ELF-1 (cell line): ENCODE data around the gene NKAIN2.

ENCODE experiments used
- DNase-seq: peaks from one replicate; pipeline ENCODE4 v3.0.0-alpha.2; 2016; ENCODE audit warnings: low read depth, low spot score

The NKAIN2 gene

DNA sequence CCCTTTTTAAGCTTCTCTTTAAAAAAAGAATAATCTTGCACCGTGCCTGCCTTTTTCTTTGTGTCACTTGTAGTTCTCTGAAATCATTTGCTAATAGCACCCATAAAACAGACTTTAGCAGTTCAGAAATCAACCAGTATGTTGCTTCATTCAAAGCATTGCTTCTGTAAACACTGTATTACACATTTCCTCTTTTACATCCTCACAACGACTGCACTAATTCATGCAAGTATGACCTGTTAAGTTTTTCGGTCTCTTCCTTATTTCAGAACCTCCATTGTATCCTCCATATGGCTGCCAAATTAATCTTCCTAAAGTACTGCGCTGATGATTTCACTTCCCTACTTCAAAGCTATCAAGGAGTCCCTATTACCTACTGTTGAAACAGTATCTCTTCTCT, 1015.7 kb downstream of the NKAIN2 start:
- DNase-seq, result no peak

DNA sequence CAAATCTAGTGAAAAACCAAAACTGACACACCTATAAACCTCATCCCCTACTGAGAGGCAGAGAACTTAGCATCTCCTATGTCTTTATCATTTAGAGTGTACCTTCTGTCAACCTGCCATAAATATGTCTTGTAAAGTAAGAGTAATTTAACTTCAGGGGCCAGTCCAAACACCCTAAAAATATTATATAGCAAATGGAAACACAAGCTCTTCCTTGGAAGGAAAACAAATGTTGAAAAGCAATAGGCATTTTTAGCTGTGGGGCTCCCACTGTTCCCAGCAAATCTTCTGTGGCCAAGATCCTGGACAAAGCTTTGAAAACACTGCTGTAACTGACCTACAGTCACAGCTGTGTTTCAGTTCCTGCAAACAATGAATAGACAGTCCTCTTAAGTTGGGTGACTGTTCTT, 1018.5 kb downstream of the NKAIN2 start:
- no peak for DNase-seq

DNA sequence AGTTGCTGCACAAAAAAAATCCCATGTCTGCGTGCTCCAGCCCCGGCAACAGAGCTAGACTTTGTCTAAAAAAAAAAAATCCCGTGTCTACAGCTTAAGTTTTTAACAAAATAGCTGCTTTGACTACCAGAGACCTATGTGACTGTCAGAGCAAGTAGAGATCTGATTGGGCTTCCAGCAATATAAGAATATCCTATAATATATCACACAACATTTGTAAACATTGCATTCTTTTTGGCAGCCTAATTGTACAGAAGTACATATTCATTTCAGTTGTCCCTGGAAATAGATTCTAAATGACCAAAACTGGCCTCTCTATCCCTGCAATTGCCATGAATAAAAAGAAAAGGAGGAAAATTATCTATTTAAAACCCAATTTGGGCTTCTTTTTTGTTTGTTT, 1019.1 kb downstream of the NKAIN2 start:
- DNase-seq, result no peak

DNA sequence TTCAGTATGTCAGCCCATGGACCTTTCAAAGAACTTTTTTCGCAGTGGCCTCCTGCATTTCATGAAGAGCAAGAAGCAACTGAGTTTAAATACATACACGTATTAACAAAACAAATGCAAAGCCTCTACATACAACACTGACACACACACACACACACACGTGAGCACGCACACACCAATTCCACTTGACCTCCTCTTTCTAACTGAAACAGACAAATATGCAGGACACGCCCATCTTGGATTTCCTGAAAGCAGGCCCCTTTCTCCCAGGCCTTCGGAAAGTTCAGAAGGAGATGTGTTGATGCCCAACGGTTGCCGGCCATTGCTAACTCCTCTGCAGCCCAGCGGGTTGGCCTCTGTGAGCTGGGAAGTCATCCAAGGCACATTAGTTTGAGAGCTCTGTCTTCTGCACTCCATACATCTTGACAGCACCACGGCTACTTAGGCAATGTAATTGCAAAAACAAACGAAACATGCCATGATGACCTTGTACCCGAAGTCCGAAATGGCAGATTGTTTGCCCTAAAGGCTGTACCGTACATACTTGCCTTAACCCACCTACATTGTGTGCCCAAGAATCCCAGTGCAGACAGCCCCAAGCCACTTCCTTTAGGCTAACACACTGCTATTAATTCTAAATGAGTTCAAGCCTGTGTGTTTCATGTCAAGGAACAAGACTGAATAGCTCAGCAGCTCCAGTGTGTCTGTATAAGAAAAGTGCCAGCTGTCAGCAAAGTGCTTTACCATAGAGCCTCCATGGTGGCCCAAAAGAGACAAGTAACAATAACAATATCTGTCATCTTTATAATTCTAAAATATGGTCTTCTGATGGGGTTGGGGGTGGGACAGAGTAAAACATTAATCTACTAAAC, 1019.8 kb downstream of the NKAIN2 start:
- no peak for DNase-seq

DNA sequence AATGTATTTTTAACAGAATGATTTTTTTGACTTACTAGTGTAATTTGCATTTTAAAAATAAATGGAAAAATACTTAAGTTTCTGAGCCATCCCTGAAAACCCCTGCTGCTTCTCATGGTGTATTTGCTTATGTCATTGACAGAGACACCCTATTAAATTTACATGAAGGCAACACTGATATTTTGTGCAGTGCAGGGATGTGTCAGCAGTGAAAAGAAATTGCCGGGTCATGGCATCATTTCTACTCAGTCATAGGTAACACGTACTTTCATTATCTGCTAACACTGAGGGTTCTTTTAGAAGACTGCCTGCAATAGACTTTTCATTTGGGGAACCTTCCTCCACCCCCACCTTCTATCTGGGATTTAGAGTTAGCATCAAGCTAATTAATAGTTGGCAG, 1021.9 kb downstream of the NKAIN2 start:
- no peak for DNase-seq

DNA sequence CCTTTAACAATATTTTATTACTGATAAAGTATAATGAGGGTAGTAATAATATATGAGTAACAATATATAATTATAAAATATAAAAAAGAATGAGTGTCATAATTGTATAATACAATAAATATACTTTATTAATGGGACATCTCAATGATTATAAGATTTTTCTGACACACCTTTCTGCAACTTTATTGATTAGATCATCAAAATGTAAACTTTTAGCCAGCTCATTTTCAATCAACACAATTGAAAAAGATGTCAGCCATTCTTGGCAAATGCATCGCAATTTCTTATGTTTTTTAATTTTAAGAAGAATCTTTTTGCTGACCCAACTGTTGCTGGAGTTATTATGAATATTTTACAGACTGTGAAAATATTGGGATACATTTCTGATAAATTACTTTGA, 1026.2 kb downstream of the NKAIN2 start:
- DNase-seq, result no peak

DNA sequence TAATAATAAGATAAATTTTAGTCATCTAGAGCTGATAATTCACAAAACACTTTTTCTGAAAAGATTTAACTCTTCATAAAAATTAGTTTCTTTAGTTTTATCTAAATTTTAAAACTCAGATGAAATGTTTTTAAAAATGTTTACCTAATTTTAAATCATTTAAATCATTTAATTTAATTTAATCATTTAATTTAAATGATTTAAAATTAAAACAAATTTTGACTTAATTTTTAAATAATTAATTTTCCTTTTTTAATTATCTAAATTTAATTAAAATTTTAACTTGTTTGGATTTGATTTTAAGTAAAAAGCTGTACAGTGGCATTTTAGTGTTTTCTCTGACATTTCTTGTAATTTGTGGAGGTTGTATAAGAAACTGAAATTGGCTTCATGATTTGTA, 1026.8 kb downstream of the NKAIN2 start:
- no peak for DNase-seq

DNA sequence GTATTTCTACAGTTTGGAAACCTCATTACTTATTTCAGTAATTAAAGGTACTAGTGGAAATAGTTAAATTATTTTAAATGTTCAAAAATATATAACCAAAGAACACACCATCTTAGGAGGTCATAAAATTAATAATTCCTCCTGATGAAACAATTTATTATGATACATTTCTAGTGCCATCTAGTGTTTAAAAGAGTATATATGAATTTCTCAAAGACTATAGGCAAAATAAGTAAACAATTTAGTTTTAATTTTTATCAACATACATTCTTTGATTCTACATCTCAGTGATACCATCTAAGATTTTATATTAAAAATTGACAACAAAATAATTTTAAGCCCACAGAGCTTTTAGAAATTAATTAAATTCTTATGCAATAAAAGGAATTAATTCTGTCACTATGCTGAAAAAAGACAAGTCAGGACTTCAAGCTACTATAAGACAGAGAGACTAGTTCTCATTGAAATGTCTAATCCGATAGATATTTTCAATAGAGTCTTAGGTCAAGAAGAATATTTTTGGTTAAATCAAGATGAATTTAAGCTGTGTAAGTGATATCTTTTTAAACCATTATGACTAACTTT, 1050.8 kb downstream of the NKAIN2 start:
- DNase-seq, result no peak

DNA sequence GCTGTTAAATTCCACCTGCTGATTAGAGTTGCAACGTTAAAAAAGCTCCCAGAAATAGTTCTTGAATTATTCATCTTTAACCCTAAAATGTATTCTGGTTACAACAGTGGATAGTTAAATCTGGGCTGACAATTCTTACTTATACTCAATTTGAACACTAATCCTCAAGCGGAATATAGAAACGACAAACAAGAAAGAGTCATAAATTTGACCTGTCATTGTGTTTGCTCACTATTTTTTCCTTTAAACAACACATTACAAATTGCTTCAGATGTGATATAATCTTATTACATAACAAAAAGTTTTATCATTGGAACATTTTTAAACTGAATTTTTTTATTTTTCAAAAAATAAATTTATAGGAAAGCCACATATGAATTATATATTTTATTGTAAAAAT, 1054.1 kb downstream of the NKAIN2 start:
- no peak for DNase-seq

DNA sequence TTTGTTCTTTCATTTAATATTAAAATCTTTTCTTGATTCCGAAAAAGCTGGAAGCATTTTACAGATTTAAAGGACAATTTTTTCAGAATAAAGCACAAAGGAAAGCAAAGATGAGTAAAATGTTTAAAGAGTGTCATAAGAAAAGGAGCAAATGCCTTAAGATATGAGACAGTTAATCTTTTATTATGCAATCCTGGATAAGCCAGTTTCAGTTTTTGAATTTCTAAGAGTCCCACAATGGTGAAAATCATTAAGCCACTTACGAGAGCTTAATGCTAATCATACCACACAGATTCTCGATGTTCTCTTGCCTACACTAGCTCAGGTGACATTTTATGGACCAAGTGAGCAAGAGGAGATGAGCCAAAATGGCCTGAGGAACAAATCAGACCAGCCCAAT, 1054.9 kb downstream of the NKAIN2 start:
- no peak for DNase-seq

DNA sequence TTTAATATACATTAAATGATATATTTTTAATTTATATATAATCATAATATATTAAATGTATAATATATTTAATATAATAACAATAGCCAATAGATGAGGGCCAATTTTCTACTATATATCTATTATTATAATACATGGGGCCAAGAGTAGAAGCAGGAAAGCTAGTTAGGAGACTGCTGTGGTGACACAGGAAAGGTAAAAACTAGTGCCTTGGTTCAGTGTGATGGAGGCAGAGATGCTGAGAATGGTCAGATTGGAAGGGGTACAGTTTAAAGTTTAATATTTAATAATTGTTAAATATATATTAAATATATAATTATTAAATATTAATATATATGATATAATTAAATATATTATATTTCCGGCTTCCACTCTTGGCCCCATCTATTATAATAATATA, 1055.7 kb downstream of the NKAIN2 start:
- DNase-seq, result no peak

DNA sequence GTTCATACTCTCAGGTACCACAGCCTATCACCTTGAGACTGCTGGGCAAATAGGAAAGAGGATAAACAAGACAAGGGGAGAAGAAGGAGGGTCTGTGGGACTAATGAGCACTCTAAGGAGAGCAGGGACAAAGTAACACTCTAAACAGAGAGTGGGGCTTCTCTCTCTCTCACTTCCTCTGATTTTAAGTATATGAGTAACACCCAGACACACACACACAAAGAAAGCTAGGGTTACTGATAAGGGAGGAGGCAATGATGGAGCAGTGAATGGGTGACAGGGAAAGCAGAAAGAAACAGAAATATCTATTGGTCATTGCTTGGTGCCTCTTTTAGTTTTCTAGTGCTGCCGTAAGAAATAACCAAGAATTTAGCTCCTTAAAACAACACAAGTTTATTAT, 1062.4 kb downstream of the NKAIN2 start:
- DNase-seq, result no peak

DNA sequence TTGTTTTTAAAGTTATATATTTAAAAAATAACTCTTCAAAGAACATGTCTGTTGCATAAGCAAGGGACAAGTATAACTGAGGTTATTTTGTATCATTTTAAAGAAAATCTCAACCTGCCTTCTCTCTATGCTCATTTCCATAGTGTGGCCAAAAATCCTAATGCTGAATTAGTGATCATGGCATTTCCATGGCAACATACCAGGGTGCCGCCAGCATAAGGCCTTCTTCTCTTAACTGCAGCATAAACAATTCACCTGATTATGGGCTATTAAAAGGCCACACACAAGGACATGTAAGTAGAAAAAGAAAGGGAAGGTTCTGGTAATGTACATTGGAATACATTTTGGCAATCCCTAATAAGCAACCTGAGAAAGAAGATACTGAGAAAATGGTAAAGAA, 1063.5 kb downstream of the NKAIN2 start:
- no peak for DNase-seq

DNA sequence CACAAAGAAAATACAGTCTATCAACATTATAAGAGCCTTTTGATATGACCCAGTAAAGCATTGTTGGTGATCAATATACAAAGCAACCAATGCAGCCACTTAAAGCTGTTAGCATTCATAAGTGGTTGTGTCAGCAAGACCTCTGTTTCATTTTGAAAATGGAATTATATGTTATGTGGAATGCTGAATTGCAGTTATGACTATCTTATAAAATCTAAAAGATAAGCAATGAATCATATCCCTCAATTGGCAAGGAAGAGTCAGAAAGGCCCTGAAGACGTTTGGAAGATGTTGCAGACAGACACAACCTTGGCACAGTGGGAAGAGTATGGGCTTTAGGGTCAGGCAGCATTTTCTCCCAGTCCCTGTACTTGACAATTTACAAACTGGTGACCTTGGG, 1064.8 kb downstream of the NKAIN2 start:
- DNase-seq, result no peak

DNA sequence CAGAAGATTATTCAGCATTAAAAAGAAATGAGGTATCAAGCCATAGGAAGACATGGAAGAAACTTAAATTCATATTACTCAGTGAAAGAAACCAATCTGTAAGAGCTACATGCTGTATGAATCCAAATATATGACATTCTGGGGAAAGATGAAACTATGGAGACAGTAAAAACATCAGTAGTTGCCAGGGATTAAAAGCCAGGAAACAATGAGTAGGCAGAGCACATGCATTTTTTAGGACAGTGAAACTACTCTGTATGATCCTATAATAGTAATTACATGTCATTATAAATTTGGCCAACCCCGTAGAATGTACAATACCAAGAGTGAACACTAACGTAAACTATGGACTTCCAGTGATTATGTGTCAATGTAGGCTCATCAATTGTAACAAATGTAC, 1065.8 kb downstream of the NKAIN2 start:
- no peak for DNase-seq

DNA sequence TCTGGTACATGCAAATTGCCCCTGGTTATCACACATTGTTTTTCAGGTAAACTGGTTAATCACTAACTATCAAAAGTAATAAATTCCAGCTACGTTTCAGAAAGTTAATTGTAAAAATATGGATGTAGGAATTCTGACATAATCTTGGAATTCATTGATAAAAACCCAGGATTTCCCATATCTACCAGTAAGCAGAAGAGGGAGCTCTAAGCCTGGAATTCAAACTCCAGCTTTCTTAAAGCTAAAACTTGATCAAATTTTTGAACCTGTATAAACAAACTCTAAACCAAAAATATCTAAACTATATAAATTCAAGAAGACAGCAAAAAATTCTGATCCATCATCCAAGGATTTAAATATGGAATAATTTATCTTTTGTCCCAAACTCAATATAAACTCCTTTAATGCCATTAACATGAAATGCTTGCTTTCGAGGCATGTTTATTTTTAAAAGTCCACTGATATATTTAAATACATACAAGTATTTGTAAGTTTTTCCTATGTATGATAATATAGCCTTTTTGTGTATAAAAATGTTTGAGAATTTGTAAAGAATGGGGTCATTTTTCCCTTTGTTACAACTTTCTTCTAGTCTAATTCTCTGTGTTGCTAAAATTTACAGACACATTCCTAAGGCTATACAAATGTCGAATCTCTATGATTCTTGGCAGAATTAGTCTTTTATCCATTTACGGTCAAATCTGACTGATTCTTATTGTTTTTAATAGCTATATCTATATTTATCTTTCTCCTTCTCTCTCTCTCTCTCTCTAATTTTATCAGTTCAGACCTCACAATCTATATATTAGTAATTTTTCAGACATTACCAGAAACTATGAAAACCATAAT, 1067.2 kb downstream of the NKAIN2 start:
- DNase-seq, result no peak

DNA sequence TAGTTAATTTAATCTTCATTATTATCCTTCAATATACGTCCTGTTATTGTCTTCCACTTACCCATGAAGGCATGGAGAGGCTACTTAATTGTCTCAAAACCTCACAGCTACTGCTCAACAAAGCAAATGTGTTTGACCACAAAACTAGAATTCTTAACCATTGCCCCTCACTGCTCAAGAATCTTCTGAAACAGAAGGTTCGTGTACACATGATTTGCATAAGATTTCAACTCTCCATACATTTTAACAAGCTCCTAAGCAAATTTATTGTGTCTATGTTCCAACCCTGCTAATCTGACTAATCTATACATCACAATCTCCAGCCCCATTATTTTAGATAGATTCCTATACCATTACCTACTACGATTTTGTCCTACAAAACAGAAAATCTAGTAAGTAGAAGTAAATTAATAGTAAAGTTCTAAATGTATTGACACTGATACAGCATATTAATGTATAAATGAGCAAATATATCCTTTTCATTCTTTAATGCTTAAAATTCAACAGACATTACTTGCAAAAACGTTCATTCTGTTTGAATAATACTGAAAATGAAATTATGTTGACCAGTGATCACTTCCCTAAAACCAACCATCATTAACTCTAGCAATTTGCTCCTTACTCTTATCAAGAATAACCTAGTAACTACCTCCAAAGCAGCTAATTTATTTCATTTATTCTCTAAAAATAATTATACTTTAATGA, 1068.8 kb downstream of the NKAIN2 start:
- no peak for DNase-seq

DNA sequence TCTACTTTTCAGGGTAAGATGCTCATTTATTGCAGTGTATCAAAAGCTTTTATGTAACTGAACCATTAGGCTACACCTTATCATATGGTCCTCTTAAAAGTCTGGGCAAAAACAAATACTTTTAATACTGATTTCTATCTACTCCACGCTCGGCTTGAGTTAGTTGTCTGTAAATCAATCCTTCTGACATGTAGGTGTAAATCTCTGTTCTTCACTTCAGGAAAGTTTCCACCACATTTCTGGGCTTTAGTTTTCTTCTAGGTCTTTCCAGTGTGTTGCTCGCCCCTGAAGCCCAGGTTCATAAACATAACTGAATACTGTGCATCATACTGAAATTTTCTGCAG, 1069.4 kb downstream of the NKAIN2 start:
- DNase-seq, result no peak
